Small intestine (tissue), 7 donors: ENCODE data around the gene FSIP1. TPM values are rescaled to one million over a fixed set of nuclear protein-coding genes. Genes with fewer than 3 reads are reported as not detected.
"Not testable (repeated sequence)": the region's sequence is repeated elsewhere in the genome, so short reads cannot be mapped to it uniquely, and the experiment has no call there.

Experiments used
- DNase-seq, 2 donors: peaks; one replicate each; pipeline versions ENCODE4 v3.0.0 to v3.0.0-alpha.2; 2013
- FAIRE-seq: peaks from 2 replicates; lab custom pipeline; 2012; peaks lifted over from hg19 to GRCh38; lab: Jason Lieb, UNC
- H3K27ac ChIP-seq, 3 donors: one replicate each; pipeline ENCODE4 v1.5.1; 2013; ENCODE audit warnings: low read length in 2 of 3, mild to moderate bottlenecking in 2 of 3, control low read depth in 1 of 3, inconsistent platforms in 1 of 3, low read depth in 1 of 3, moderate library complexity in 1 of 3
- H3K27me3 ChIP-seq, 3 donors: one replicate each; pipeline ENCODE4 v1.6.1; 2013; ENCODE audit warnings: low read length in 3 of 3, inconsistent platforms in 1 of 3; ENCODE audit not compliant: control insufficient read depth in 3 of 3, insufficient read depth in 3 of 3
- H3K36me3 ChIP-seq, 3 donors: one replicate each; pipeline ENCODE4 v1.6.1; 2013; ENCODE audit warnings: low read length in 3 of 3, inconsistent platforms in 1 of 3, low read depth in 1 of 3, mild to moderate bottlenecking in 1 of 3, moderate library complexity in 1 of 3; ENCODE audit not compliant: control insufficient read depth in 3 of 3, insufficient read depth in 2 of 3
- H3K4me1 ChIP-seq, 3 donors: one replicate each; pipeline ENCODE4 v1.6.1; 2013; ENCODE audit warnings: low read length in 2 of 3, inconsistent platforms in 1 of 3, low read depth in 1 of 3, mild to moderate bottlenecking in 1 of 3, moderate library complexity in 1 of 3; ENCODE audit not compliant: control insufficient read depth in 3 of 3, insufficient read depth in 2 of 3
- H3K4me3 ChIP-seq, 3 donors: one replicate each; pipeline ENCODE4 v1.5.1; 2013; ENCODE audit warnings: low read length in 3 of 3, control low read depth in 1 of 3, inconsistent platforms in 1 of 3, low read depth in 1 of 3, mild to moderate bottlenecking in 1 of 3, moderate library complexity in 1 of 3
- H3K9me3 ChIP-seq, 2 donors: one replicate each; pipeline ENCODE4 v1.6.1; 2013; ENCODE audit warnings: low read depth in 1 of 2, low read length in 1 of 2; ENCODE audit not compliant: control insufficient read depth in 2 of 2, insufficient read depth in 1 of 2
- WGBS, 3 donors: extraction: QIAGEN DNeasy Blood & Tissue Kit; methylation state at CpG; one replicate each; pipeline ENCODE4 v1.1.7; 2013; 5-methylcytosine and 5-hydroxymethylcytosine counted together
- polyA plus RNA-seq, 4 donors: library from polyadenylated mRNA; stranded (reverse) in 3 of 4; unstranded in 1 of 4; fragments of 200-250 nt in 3 of 4; fragments of 120-200 nt in 1 of 4; gene quantifications; one replicate each; pipeline versions ENCODE4 v1.2.1 to v1.2.3, GENCODE V29; 2013
- donor health status: healthy with polysubstance abuse.
- donor health status: control.
- donor health status: control.
- donor health status: Bipolar disorder and iron deficiency.
- donor health status: healthy.

FSIP1 gene
- polyA plus RNA-seq, 4 donors, result 0.12 to 0.72 TPM; not detected in 2

DNA sequence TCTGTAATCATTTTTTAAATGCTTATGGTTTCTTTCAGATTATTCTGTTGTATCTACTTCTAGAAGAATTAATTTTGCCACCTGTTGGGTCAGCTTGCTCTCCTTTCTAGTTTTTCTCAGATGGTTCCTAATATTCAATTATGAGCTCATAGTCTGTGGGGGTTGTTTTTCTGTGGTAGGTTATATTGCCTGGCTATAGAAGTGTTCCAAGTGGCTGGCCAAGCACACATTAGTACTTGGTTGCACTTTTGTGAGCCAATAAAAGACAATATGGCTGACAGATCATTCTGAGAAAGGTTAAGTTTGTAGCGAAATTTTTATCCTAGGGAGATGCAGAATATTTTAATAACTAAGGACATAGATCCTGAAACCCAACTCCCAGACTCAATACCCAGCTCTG, 31.8 kb upstream of the FSIP1 start:
- H3K27me3 ChIP-seq, result peaks cover 0 to 4% (median 0%) of the 10 kb centered on the region in 3 donors
- H3K36me3 ChIP-seq, result no peaks in the 10 kb centered on the region
- no peaks in the 10 kb centered on the region for H3K9me3 ChIP-seq
- 66 to 82% (median 76%) methylated on average over 1 of the region's 1 CpG for WGBS, 3 donors
- FAIRE-seq, result no peak
- DNase-seq, result no peak
- H3K4me3 ChIP-seq, result no peak overlapping the region
- H3K4me1 ChIP-seq, result no peaks in the 10 kb centered on the region
- no peak overlapping the region for H3K27ac ChIP-seq

DNA sequence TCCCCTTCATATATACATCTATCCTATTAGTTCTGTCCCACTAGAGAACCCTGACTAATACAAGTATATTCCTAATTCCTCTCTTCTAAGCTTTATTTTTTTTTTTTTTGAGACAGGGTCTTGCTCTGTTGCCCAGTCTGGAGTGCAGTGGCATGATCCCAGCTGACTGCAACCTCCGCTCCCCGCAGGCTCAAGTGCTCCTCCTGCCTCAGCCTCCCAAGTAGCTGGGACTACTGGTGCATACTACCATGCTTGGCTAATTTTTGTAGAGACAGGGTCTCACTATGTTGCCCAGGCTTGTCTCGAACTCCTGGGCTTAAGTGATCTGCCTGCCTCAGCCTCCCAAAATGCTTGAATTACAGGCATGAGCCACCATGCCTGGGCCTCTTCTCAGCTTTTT, 30.0 kb upstream of the FSIP1 start:
- not testable (repeated sequence) for H3K9me3 ChIP-seq, H3K4me3 ChIP-seq, FAIRE-seq, H3K27ac ChIP-seq, H3K36me3 ChIP-seq, DNase-seq, H3K4me1 ChIP-seq, H3K27me3 ChIP-seq
- WGBS, 3 donors, result 90 to 99% (median 94%) methylated on average over 3 of the region's 3 CpGs

DNA sequence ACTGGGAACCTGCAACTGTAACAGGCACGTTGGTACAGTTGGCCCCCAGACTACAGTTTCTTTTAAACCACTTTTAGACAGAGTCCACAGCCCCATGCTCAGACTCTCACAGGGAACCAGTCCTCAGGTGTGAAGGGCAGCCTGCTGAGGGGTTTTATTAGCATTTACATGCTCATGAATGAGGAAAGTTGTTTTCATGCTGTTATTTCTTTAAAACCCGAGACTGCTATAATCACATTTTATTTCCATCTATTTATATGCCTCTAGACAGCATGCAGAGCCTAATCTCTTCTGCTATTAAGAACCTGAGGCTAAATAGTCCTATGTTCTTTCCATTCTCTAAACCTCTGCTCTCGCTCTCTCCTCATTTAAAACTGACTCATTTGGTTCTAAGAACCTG, 26.3 kb upstream of the FSIP1 start:
- no peaks in the 10 kb centered on the region for H3K4me1 ChIP-seq
- H3K27ac ChIP-seq, result no peak overlapping the region
- 51 to 60% (median 56%) methylated on average over 3 of the region's 3 CpGs for WGBS, 3 donors
- H3K9me3 ChIP-seq, result no peaks in the 10 kb centered on the region
- H3K4me3 ChIP-seq, result no peak overlapping the region
- DNase-seq (no peak), FAIRE-seq (no peak)
- no peaks in the 10 kb centered on the region for H3K36me3 ChIP-seq
- H3K27me3 ChIP-seq, result peaks cover 0 to 2% (median 0%) of the 10 kb centered on the region in 3 donors

DNA sequence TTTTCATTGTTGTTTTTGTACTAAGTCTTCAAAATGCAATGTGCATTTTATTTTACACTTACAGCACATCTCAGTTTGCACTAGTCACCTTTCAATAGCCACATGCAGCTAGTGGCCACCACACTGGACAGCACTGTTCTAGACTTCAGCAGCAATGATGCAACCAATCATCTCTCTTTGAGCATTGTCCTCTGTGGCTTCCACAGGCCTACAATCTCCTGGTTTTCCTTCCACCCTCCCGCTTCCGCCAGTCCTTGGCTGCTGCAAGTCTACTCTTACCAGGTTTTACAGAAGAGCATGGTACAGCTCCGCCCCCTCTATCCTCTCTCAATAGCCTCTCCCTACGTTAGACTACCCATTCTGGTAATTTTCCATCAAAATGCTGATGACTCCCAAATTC, 25.1 kb upstream of the FSIP1 start:
- DNase-seq, result no peak
- 74 to 86% (median 81%) methylated on average over 4 of the region's 4 CpGs for WGBS, 3 donors
- H3K4me3 ChIP-seq, result no peak overlapping the region
- H3K4me1 ChIP-seq, result no peaks in the 10 kb centered on the region
- H3K9me3 ChIP-seq, result no peaks in the 10 kb centered on the region
- FAIRE-seq, result no peak
- H3K27me3 ChIP-seq, result peaks cover 0 to 2% (median 0%) of the 10 kb centered on the region in 3 donors
- H3K27ac ChIP-seq, result no peak overlapping the region
- H3K36me3 ChIP-seq, result no peaks in the 10 kb centered on the region

DNA sequence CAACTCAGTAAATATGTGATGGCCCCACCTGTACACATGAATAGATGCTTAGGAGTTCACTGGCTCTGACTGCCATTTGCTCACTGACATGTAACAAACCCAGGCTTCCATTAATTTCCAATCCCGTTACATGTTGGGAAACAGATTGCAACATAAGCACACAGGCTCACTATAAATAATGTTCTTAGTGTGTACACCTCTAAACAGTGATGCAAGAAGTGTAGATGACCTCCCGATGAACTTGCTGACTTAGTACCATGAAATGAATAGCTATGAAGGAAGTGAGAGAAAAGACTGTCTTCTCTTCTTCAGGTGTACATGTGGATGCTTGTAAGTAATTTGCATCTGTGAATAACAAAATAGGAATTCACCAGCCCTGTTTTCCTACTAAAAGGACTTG, 21.4 kb upstream of the FSIP1 start:
- no peak overlapping the region for H3K27ac ChIP-seq
- no peak for FAIRE-seq
- peaks cover 0 to 2% (median 0%) of the 10 kb centered on the region in 3 donors for H3K27me3 ChIP-seq
- H3K4me3 ChIP-seq, result no peak overlapping the region
- WGBS, 3 donors, result 62 to 73% (median 72%) methylated on average over 2 of the region's 2 CpGs
- no peaks in the 10 kb centered on the region for H3K4me1 ChIP-seq
- peak in 1 of 2 donors; percentile 41 for DNase-seq
- H3K9me3 ChIP-seq, result no peaks in the 10 kb centered on the region
- H3K36me3 ChIP-seq, result no peaks in the 10 kb centered on the region

DNA sequence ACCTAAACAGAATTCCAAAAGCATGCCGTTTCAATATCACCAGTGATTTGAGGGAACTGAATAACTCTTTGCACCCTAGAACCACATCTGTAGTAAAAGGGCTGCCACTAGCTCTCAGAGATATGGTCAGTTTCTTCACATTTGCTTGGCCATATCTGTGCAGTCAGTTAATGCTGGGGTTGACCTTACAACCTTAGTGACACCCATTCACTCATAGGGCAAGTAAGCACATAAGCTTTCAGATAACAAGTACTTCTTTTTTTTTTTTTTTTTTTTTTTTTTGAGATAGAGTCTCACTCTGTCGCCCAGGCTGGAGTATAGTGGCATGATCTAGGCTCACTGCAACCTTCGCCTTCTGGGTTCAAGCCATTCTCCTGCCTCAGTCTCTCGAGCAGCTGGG, 20.4 kb upstream of the FSIP1 start:
- no peak overlapping the region for H3K4me3 ChIP-seq
- FAIRE-seq, result no peak
- H3K4me1 ChIP-seq, result no peaks in the 10 kb centered on the region
- no peaks in the 10 kb centered on the region for H3K9me3 ChIP-seq
- H3K27ac ChIP-seq, result no peak overlapping the region
- H3K36me3 ChIP-seq, result no peaks in the 10 kb centered on the region
- H3K27me3 ChIP-seq, result no peaks in the 10 kb centered on the region
- no peak for DNase-seq
- WGBS, 3 donors, result 83 to 87% (median 85%) methylated on average over 4 of the region's 4 CpGs

DNA sequence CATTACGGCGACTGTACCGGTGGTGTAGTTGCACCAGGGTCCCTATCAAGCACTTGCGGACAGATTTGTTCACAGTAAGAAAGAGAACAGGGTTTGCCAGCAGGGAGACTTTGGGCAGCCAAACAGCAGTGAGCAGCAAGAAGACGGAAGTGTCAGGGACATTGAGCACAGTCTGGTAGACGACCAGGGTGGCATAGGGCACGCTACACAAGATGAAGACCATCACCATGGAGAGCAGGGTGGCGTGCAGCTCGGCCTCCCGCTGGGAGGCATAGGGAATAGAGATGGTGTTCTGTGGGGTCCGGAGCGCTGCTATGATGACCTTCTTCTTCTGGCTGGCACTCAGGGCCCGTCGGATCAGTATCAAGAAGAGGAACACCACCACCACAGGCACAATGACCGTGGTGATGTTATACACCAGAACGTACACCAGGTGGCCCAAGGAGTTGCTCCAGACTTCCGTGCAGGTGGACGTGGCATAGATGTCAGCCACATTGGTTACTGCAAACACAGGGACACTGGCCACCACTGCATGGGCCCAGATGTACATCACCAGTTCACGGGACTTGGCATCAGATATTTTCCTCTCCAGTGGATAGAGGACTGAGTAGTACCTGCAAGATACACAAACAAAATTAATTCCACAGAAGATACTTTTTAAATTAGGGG, 19.1 kb upstream of the FSIP1 start:
- 76 to 83% (median 81%) methylated on average over 19 of the region's 19 CpGs for WGBS, 3 donors
- FAIRE-seq (no peak), DNase-seq (peak; percentile 20 to 24)
- Histone ChIP-seq H3K4me3 (no peak overlapping the region), H3K27me3 (no peaks in the 10 kb centered on the region), H3K4me1 (no peaks in the 10 kb centered on the region), H3K9me3 (no peaks in the 10 kb centered on the region), H3K27ac (no peak overlapping the region), H3K36me3 (no peaks in the 10 kb centered on the region)

DNA sequence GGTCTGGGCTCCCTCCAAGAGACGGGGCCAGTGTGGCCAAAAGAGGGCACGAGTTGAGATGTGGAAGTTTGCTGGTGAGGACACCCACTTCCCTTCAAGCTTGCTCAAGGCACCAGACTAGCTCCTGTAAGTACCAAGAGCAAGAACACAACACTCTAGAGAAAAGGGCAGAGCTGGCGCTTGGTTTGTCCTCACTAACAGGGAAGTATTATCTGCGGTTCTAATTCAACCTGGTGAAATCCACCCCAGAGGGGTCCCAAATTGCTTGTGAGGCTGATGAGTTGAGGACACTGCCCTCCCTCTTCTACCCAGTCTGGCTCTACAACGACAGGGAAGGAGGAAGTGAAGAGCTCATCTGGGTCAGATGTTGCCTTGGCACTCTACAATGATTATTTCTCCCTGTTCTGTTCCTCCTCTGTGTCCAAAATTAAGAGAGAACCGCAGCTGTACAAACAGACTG, 16.9 kb upstream of the FSIP1 start:
- Histone ChIP-seq H3K27ac (no peak overlapping the region), H3K9me3 (no peaks in the 10 kb centered on the region), H3K4me3 (no peak overlapping the region), H3K4me1 (no peaks in the 10 kb centered on the region), H3K27me3 (no peaks in the 10 kb centered on the region), H3K36me3 (no peaks in the 10 kb centered on the region)
- 66 to 75% (median 71%) methylated on average over 6 of the region's 6 CpGs for WGBS, 3 donors
- DNase-seq, result no peak
- no peak for FAIRE-seq

DNA sequence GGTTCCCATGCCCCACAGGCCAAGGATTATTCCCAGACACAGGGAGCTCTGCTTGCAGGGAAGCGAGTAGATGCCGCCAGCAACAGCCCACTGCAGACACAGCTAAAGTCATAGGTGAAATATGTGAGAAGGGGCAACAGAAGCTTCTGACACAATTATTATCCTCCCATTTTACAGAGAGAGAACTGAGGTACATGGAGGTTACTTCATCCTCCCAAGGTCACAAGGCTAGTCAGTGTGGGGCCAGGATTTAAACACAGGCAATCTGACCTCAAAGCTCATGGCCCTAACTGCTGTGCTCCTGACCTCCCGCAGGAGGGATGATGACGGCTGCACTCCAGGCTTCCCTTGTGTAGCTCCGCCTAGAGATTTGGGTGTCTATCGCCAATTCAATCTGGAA, 15.7 kb upstream of the FSIP1 start:
- no peaks in the 10 kb centered on the region for H3K4me1 ChIP-seq
- FAIRE-seq (no peak), DNase-seq (no peak)
- no peaks in the 10 kb centered on the region for H3K9me3 ChIP-seq
- H3K27me3 ChIP-seq, result no peaks in the 10 kb centered on the region
- no peaks in the 10 kb centered on the region for H3K36me3 ChIP-seq
- H3K4me3 ChIP-seq, result no peak overlapping the region
- H3K27ac ChIP-seq, result no peak overlapping the region
- 88 to 92% (median 89%) methylated on average over 6 of the region's 6 CpGs for WGBS, 3 donors
